GM03348 (cell line): ENCODE measurements around the gene CAPZA1.

ENCODE experiments used
- DNase-seq: peaks from one replicate; pipeline ENCODE4 v3.0.0; 2012; ENCODE audit warnings: low spot score

Gene CAPZA1

DNA sequence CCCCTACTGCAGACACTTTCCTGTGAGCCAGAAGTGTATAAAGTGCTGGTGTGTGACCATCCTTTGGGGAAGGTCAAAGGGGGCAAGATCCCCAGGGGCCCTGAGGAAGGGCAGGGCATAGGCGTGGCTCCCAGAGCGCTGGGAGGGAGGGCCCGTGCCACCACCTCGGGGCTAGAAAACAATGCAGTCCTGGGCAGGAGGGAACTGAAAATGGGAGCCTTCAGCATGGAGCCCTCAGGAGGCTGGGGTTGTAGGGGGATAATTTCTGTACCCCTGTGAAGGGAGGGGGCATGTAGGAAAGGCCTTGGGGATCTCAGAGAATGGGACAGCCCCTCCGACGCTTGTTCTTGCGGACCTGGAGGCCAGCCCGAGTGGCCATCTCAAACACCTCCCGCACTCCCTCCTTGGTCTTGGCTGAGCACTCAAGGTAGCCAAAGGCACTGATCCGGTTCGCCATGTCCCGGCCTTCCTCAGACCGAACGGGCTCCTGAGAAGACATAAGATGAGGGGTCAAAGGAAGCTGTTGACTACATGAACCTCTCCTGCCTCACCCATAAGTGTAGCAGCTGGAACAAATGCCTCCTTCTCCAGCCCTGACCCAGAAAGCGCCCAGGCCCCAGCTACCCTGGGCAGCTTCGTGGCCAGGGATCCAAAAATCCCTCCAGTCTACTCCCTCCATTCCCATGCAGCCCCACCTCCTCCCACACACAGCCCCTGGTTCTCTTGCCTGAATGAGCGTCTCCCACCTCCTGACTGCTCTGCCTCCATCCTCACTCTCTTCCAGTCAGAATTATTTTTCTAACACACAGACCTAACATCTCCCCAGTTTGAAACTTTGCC, 81.8 kb downstream of the CAPZA1 start:
- DNase-seq, result no peak

DNA sequence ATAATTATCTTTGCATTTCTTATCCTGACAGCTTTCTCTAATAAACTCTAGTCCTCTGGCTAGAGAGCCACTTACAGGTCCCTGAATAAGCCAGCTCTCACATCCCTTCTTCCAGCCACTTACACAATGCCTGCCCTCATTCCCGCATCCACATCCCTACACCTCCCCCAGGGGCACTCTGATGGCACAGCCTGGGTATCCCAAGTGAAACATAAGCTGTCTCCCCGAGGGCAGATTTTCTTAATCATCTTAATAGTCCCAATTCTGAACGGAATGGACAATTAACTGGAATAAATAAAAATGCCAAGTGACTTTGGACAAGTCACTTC, 82.4 kb downstream of the CAPZA1 start:
- DNase-seq, result no peak

- no peak for DNase-seq
Observed at GRCh38 chr1:112702420-112703261, 83.0 kb downstream of the CAPZA1 start.

GRCh38 chr1:112703706-112704105, 84.1 kb downstream of the CAPZA1 start:
- DNase-seq, result no peak

DNA sequence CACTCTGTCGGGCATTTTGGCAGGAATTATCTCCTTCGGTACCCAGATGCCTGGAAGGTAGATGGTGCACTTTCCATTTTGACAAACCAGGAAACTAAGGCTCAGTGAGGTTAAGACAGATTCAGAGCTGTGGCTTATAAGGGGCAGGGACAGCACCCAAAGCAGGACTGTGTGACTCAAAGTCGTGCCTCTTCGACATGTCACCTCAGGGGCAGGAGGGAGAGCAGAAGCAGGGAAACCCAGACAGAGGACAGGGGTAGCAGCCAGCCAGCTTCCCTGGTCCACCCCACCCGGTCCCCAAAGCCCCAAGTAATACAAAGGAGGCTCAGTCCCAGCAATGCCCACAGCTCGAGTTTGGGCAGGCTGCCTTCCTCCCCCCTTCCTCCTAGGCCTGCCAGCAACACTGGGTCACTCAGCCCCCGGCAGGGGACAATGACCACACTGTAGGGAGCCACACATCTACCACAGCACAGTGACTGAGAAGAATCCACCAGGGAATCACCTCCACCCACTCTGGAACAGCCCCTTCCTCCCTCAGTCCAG, 84.8 kb downstream of the CAPZA1 start:
- no peak for DNase-seq

GRCh38 chr1:112704934-112705627, 85.4 kb downstream of the CAPZA1 start:
- DNase-seq, result peak; percentile 94

DNA sequence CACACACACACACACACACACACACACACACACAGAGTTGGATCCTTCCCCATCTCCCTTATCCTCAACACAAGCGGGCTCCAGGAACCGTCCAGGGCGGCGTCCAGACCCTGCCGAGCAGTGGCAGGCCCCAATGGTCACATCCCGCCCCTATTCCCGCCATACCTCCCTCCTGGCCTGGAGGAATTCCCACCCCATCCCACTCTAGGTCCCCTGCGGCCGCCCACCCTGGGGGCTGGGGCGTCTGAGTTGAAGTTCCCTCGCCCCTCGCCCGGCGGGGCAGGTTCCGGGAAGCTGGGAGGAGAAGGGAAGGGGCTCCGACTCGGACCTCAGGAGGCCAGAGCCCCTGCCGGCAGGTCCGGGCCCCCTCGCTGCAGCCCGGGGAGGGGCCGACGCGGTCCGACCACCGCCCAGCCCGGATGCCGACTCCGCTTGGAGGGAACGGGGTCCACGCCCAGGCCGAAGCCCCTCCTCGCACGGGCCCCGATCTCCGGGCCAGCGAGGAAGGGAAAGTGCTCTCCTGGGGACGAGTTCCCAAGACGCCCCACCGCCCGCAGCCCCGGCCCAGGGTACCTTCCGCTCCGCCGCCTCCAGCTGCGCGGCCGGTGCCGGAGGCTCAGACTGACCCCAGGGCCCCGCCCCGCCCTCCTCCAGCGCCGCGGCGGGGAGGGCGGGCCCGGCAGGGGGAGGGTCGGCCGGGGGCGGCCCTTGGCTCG, 87.0 kb downstream of the CAPZA1 start, which contains the start of gene RHOC:
Gene RHOC (minus strand): TSS at position 623 of the 716 bp plus-strand sequence. CDS start 3,328 bp downstream, outside the sequence.
- peak; percentile 97 for DNase-seq

GRCh38 chr1:112707221-112708001, 87.8 kb downstream of the CAPZA1 start:
- peak; percentile 94 for DNase-seq

GRCh38 chr1:112708002-112708448, 88.4 kb downstream of the CAPZA1 start:
- DNase-seq, result no peak

DNA sequence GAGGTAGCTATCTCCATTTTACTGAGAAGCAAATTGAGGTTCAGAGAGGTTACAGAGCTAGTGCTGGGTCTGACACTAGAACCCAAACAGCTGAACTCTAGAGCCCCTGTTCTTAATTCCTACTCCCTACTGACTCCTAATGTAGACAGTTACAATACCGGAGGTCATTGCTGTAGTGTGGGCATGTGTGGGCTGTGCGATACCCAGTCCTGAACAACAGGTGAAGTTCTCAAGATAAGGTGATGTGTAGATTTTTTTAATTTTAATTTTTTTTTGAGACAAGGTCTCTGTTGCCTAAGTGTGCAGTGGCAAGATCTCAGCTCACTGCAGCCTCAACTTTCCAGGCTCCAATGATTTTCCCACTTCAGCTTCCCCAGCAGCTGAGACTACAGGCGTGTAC, 88.9 kb downstream of the CAPZA1 start:
- DNase-seq, result no peak

- no peak for DNase-seq
Observed at GRCh38 chr1:112710159-112710558, 90.5 kb downstream of the CAPZA1 start.

DNA sequence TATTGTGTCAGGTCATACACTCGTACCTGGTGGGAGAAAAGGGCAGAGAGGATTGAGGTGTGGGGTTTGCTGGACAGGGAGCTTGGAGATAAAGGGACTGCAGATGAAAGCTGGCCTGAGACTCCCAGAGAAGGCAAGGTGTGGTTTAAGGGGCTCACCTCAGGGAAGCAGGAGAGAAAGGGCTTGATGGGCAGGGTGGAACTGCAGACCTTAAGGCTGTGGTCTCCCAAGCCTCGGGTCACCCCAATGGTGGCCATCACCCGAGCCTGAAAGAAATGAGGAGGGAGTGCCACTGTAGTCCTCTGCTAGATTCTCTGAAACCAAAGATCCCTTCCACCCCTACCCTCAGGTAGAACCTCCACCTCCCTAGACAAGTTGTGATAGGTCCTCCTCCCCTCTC, 91.0 kb downstream of the CAPZA1 start:
- DNase-seq, result no peak

- no peak for DNase-seq
Observed at GRCh38 chr1:112711041-112711440, 91.4 kb downstream of the CAPZA1 start.

GRCh38 chr1:112711670-112712069, 92.0 kb downstream of the CAPZA1 start:
- DNase-seq, result no peak

GRCh38 chr1:112712191-112712590, 92.6 kb downstream of the CAPZA1 start:
- DNase-seq, result no peak

DNA sequence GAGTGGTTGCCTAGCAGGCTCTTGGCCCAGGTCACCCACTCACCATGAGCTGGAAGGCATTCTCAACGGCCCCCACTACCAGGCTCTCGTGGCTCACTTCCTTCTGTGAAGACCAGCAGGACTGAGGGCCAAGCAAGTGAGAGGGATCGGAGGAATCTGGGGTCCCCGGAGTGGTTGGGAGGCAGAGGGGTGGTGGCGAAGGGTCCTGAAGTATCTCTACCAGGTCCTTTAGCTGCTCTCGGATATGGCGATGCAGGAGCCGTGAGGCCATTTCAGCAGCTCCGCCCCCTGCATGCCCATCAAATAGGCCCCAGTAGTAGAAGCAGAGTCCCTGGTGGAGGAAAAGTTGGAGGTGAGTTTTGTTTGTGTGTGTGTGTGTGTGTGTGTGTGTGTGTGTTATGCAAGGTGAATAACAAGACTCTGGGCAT, 93.1 kb downstream of the CAPZA1 start:
- DNase-seq, result no peak

- DNase-seq, result no peak
Observed at GRCh38 chr1:112713466-112714312, 94.1 kb downstream of the CAPZA1 start.

- no peak for DNase-seq
Observed at GRCh38 chr1:112714313-112715263, 95.0 kb downstream of the CAPZA1 start.
